Measurements from ENCODE around the gene SGSM1. TPM values are rescaled to one million over a fixed set of nuclear protein-coding genes. Genes with fewer than 3 reads are reported as not detected.
"Not testable (repeated sequence)": the region's sequence is repeated elsewhere in the genome, so short reads cannot be mapped to it uniquely, and the experiment has no call there.

The SGSM1 gene
- total and polyA plus RNA-seq, 8 donors = 2.0 to 5.3 (median 4.3) TPM

- TF ChIP-seq, protein P1, sequence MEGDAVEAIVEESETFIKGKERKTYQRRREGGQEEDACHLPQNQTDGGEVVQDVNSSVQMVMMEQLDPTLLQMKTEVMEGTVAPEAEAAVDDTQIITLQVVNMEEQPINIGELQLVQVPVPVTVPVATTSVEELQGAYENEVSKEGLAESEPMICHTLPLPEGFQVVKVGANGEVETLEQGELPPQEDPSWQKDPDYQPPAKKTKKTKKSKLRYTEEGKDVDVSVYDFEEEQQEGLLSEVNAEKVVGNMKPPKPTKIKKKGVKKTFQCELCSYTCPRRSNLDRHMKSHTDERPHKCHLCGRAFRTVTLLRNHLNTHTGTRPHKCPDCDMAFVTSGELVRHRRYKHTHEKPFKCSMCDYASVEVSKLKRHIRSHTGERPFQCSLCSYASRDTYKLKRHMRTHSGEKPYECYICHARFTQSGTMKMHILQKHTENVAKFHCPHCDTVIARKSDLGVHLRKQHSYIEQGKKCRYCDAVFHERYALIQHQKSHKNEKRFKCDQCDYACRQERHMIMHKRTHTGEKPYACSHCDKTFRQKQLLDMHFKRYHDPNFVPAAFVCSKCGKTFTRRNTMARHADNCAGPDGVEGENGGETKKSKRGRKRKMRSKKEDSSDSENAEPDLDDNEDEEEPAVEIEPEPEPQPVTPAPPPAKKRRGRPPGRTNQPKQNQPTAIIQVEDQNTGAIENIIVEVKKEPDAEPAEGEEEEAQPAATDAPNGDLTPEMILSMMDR (IDR thresholded peaks at IDR 0.05) = no peak
- no peaks in the 10 kb centered on the region for H3K9me3 ChIP-seq
- no peaks in the 10 kb centered on the region for H3K36me3 ChIP-seq
- H3K4me3 ChIP-seq = no peak overlapping the region
- intact Hi-C loops (cut with DNase I) = no loop called here
- ATAC-seq = no peak
- no peaks in the 10 kb centered on the region for H3K27me3 ChIP-seq
- no peak overlapping the region for H3K27ac ChIP-seq
- DNase-seq = no peak
- no peaks in the 10 kb centered on the region for H3K4me1 ChIP-seq
Measured at GRCh38 chr22:24836282-24836681, 30.3 kb downstream of the SGSM1 start.

DNA sequence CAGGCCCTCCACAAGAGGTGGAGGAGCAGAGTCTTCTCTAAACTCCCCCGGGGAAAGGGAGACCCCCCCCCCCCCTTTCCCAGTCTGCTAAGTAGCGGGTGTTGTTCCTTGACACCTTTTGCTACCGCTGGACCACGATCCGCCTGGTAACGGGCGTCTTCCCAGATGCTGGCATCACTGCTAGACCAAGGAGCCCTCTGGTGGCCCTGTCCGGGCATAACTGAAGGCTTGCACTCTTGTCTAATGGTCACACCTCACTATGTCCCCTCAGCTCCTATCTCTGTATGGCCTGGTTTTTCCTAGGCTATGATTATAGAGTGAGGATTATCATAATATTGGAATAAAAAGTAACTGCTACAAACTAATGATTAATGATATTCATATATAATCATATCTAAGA, 31.5 kb downstream of the SGSM1 start:
- H3K4me3 ChIP-seq; H3K36me3 ChIP-seq; ATAC-seq; H3K4me1 ChIP-seq; H3K27me3 ChIP-seq; H3K27ac ChIP-seq; intact Hi-C loops (cut with DNase I); H3K9me3 ChIP-seq; DNase-seq: not testable (repeated sequence)

DNA sequence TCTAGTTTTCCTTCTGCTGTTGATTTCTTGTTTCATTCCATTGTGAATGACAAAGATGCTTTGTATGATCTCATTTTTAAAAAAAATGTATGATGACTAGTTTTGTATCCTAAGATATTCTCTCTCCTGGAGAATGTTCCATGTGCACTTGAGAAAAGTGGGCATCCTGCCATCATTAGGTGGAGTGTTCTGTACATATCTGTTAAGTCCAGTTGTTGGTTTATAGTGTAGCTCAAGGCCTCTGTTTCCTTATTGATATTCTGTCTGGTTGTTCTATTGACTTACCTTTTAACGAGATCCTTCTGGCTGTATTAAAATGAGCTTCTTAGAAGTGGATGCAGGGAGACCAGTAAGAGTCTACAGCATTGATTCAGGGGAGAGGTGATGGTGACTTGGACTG, 35.2 kb downstream of the SGSM1 start:
- Histone ChIP-seq H3K27ac (no peak overlapping the region), H3K4me1 (no peaks in the 10 kb centered on the region), H3K27me3 (no peaks in the 10 kb centered on the region), H3K9me3 (no peaks in the 10 kb centered on the region), H3K4me3 (no peak overlapping the region), H3K36me3 (no peaks in the 10 kb centered on the region)
- DNase-seq (no peak), ATAC-seq (peak; percentile 77)
- intact Hi-C loops (cut with DNase I) = no loop called here
- TF ChIP-seq, protein P1 (IDR thresholded peaks at IDR 0.05) = no peak

DNA sequence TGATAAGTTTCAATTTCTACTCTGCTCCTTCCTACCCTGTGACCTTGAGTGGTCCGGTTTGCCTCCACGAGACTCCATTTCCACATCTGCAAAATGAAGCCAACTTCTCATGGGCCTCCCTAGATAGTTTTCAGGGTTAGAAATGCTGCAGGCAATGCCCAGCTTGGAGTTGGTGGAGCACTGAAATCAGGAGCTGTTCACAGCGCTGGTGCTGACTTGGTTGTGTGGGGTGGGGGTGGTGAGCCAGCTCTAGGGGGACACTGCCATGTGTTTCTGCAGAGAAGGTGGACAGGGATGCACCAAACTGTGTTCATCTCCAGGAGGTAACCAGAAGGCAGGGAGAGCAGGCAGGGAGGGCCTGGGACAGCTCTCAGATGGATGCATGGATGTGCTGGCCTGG, 37.0 kb downstream of the SGSM1 start:
- intact Hi-C loops (cut with DNase I) = no loop called here
- Histone ChIP-seq H3K27me3 (no peaks in the 10 kb centered on the region), H3K9me3 (no peaks in the 10 kb centered on the region), H3K4me3 (no peak overlapping the region), H3K36me3 (no peaks in the 10 kb centered on the region), H3K4me1 (no peaks in the 10 kb centered on the region), H3K27ac (no peak overlapping the region)
- DNase-seq = no peak
- no peak for ATAC-seq
- TF ChIP-seq, protein P1 (IDR thresholded peaks at IDR 0.05) = no peak

DNA sequence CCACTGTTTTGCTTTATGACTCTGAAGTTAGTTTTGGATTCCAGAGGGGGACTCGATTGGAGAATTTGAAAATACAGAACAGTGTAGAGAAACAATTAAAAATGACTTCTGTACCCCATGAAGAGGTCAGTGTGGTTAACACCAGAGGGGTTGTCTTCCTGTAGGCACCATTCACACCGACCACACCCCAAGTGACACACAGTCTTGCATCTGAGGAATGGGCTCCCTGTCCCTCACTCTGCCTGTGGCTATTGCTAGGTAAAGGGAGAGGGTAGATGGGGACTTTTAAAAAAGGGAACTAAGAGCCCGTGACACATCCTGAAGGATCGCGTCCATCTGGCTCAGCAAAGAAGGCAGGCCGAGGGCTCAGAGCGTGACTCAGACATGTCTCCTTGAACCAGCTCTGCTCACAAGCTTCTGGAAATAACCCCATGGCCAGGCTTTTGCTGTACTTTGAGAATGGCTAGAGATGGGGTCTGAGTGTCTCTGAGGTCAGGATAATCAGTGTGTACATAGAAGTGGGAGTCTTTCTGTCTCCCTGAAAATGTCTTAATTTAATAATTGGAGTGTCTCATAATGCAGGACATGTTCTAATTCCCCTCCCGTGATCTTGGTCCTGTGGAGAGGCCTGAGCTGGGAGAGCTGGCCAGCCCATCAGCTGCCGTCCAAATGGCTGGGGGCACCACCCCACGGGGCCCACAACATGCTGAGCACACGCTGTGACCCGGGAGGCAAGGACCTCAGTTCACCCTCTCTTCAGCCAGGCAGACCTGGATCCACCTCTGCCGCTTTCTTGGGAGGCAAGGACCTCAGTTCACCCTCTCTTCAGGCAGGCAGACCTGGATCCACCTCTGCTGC, 39.3 kb downstream of the SGSM1 start:
- Histone ChIP-seq H3K9me3 (no peaks in the 10 kb centered on the region), H3K4me1 (no peaks in the 10 kb centered on the region), H3K27me3 (no peaks in the 10 kb centered on the region), H3K27ac (no peak overlapping the region), H3K4me3 (no peak overlapping the region), H3K36me3 (no peaks in the 10 kb centered on the region)
- intact Hi-C loops (cut with DNase I) = loop anchor here in 1 of 2 donors (5.0 kb wide), 1 partner anchor 78 kb away; no protein-coding TSS in a partner anchor
- DNase-seq = no peak
- TF ChIP-seq, protein P1 (IDR thresholded peaks at IDR 0.05) = no peak
- no peak for ATAC-seq
